ENCODE results near the gene C12orf75. TPM values are rescaled to one million over a fixed set of nuclear protein-coding genes. Genes with fewer than 3 reads are reported as not detected.

The C12orf75 gene
- total RNA-seq, 1 experiment from 2014 or later: 1.3 TPM

- Histone ChIP-seq H3F3A (ENCODE audit: insufficient read depth, low read depth) (no peaks in the 10 kb centered on the region), H3K4me1 (replicated peaks; ENCODE audit: insufficient read depth) (peaks cover 5% of the 10 kb centered on the region; the same call in 1 of the 2 replicates), H3K27ac (no peak overlapping the region), H3K9me2 (ENCODE audit: insufficient read depth) (no peaks in the 10 kb centered on the region), H3K4me3 (no peak overlapping the region), H3K9me3 (ENCODE audit: insufficient read depth, low read depth) (no peaks in the 10 kb centered on the region), H3K4me2 (no peak overlapping the region), H3K79me2 (ENCODE audit: low read depth) (no peaks in the 10 kb centered on the region), H2AFZ (no peak overlapping the region), H3K36me3 (ENCODE audit: low read depth) (no peaks in the 10 kb centered on the region), H3K27me3 (ENCODE audit: insufficient read depth, low read depth) (no peaks in the 10 kb centered on the region), H4K20me1 (ENCODE audit: insufficient read depth) (no peaks in the 10 kb centered on the region)
- intact Hi-C loops (cut with micrococcal nuclease; ENCODE audit: unreplicated experiment): no loop called here
- ChIA-PET CTCF (no interaction called here), POLR2A (ENCODE audit: unreplicated experiment) (no interaction called here)
- DNase-seq: no peak
- BruUV-seq (replicated peaks): no TSS peak
- TF ChIP-seq, protein P1, sequence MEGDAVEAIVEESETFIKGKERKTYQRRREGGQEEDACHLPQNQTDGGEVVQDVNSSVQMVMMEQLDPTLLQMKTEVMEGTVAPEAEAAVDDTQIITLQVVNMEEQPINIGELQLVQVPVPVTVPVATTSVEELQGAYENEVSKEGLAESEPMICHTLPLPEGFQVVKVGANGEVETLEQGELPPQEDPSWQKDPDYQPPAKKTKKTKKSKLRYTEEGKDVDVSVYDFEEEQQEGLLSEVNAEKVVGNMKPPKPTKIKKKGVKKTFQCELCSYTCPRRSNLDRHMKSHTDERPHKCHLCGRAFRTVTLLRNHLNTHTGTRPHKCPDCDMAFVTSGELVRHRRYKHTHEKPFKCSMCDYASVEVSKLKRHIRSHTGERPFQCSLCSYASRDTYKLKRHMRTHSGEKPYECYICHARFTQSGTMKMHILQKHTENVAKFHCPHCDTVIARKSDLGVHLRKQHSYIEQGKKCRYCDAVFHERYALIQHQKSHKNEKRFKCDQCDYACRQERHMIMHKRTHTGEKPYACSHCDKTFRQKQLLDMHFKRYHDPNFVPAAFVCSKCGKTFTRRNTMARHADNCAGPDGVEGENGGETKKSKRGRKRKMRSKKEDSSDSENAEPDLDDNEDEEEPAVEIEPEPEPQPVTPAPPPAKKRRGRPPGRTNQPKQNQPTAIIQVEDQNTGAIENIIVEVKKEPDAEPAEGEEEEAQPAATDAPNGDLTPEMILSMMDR (conservative IDR thresholded peaks at IDR 0.05): no peak
- no peak for TF ChIP-seq EZH2 (IDR thresholded peaks at IDR 0.05; ENCODE audit: low read depth)
Observed at GRCh38 chr12:105413911-105414487, 83.5 kb downstream of the C12orf75 start.

GRCh38 chr12:105417732-105418131 is 87.2 kb downstream of the C12orf75 start:
- intact Hi-C loops (cut with micrococcal nuclease; ENCODE audit: unreplicated experiment): no loop called here
- no peaks in the 10 kb centered on the region for H4K20me1 ChIP-seq (ENCODE audit: insufficient read depth)
- DNase-seq: no peak
- TF ChIP-seq, protein P1 (conservative IDR thresholded peaks at IDR 0.05): no peak
- no peak for TF ChIP-seq EZH2 (IDR thresholded peaks at IDR 0.05; ENCODE audit: low read depth)
- H3K9me2 ChIP-seq (ENCODE audit: insufficient read depth): no peaks in the 10 kb centered on the region
- no peak overlapping the region for H3K27ac ChIP-seq
- H3K36me3 ChIP-seq (ENCODE audit: low read depth): no peaks in the 10 kb centered on the region
- H2AFZ ChIP-seq: no peak overlapping the region
- no peaks in the 10 kb centered on the region for H3F3A ChIP-seq (ENCODE audit: insufficient read depth, low read depth)
- no peaks in the 10 kb centered on the region for H3K79me2 ChIP-seq (ENCODE audit: low read depth)
- H3K9me3 ChIP-seq (ENCODE audit: insufficient read depth, low read depth): no peaks in the 10 kb centered on the region
- H3K4me3 ChIP-seq: no peak overlapping the region
- H3K4me2 ChIP-seq: 0 out of 2 replicates have a peak overlapping the region, but pooled peaks have one; percentile 14
- POLR2A ChIA-PET (ENCODE audit: unreplicated experiment): no interaction called here
- BruUV-seq (replicated peaks): no TSS peak
- CTCF ChIA-PET: no interaction called here
- 0 out of 2 replicates have a peak, but pooled peaks cover 5% of the 10 kb centered on the region for H3K4me1 ChIP-seq (replicated peaks; ENCODE audit: insufficient read depth)
- H3K27me3 ChIP-seq (ENCODE audit: insufficient read depth, low read depth): no peaks in the 10 kb centered on the region

- Histone ChIP-seq H3K4me2 (0 out of 2 replicates have a peak overlapping the region, but pooled peaks have one; percentile 14), H3K27ac (no peak overlapping the region), H3K36me3 (ENCODE audit: low read depth) (no peaks in the 10 kb centered on the region), H3K27me3 (ENCODE audit: insufficient read depth, low read depth) (no peaks in the 10 kb centered on the region), H3K9me2 (ENCODE audit: insufficient read depth) (no peaks in the 10 kb centered on the region), H3F3A (ENCODE audit: insufficient read depth, low read depth) (no peaks in the 10 kb centered on the region), H4K20me1 (ENCODE audit: insufficient read depth) (no peaks in the 10 kb centered on the region), H2AFZ (no peak overlapping the region), H3K4me3 (no peak overlapping the region), H3K4me1 (replicated peaks; ENCODE audit: insufficient read depth) (0 out of 2 replicates have a peak, but pooled peaks cover 5% of the 10 kb centered on the region), H3K79me2 (ENCODE audit: low read depth) (no peaks in the 10 kb centered on the region), H3K9me3 (ENCODE audit: insufficient read depth, low read depth) (no peaks in the 10 kb centered on the region)
- CTCF ChIA-PET: no interaction called here
- peak; percentile 65 to 73 for DNase-seq
- POLR2A ChIA-PET (ENCODE audit: unreplicated experiment): no interaction called here
- no TSS peak for BruUV-seq (replicated peaks)
- intact Hi-C loops (cut with micrococcal nuclease; ENCODE audit: unreplicated experiment): no loop called here
- no peak for TF ChIP-seq EZH2 (IDR thresholded peaks at IDR 0.05; ENCODE audit: low read depth)
- TF ChIP-seq, protein P1 (conservative IDR thresholded peaks at IDR 0.05): no peak
Observed at GRCh38 chr12:105418229-105418628, 87.7 kb downstream of the C12orf75 start.
